SIG-M5 treated with dmso at 0.1 percent for 504 hours (cell line): Measurements from ENCODE around the gene KLF7.
A peak's percentile ranks its signal among the peaks of the same experiment; 100 is the strongest.

Experiments
- DNase-seq: peaks from one replicate; lab custom pipeline; 2025; ENCODE audit not compliant: unreplicated experiment; lab: John Stamatoyannopoulos, UW

Gene KLF7

GRCh38 chr2:207071820-207072219 is 93.9 kb downstream of the KLF7 start:
- DNase-seq, result no peak

- no peak for DNase-seq
These were observed 98.3 kb downstream of the KLF7 start for GRCh38 chr2:207067473-207067872.

- DNase-seq, result no peak
These were observed 98.8 kb downstream of the KLF7 start for GRCh38 chr2:207066791-207067460.

GRCh38 chr2:207066166-207066565 is 99.6 kb downstream of the KLF7 start:
- DNase-seq, result no peak

GRCh38 chr2:207064128-207064690 is 101.5 kb downstream of the KLF7 start:
- no peak for DNase-seq

GRCh38 chr2:207061181-207061580 is 104.6 kb downstream of the KLF7 start:
- DNase-seq, result no peak

GRCh38 chr2:207055257-207055656 is 110.5 kb downstream of the KLF7 start:
- no peak for DNase-seq

- no peak for DNase-seq
These were observed 111.2 kb downstream of the KLF7 start for GRCh38 chr2:207054521-207054920.

GRCh38 chr2:207051385-207051965 is 114.3 kb downstream of the KLF7 start:
- no peak for DNase-seq

- no peak for DNase-seq
These were observed 116.6 kb downstream of the KLF7 start for GRCh38 chr2:207049122-207049521.

GRCh38 chr2:207048416-207048815 is 117.3 kb downstream of the KLF7 start:
- DNase-seq, result no peak

GRCh38 chr2:207046724-207047123 is 119.0 kb downstream of the KLF7 start:
- DNase-seq, result peak; percentile 74

GRCh38 chr2:207045531-207045930 is 120.2 kb downstream of the KLF7 start:
- no peak for DNase-seq

GRCh38 chr2:207044379-207045362 is 121.1 kb downstream of the KLF7 start:
- no peak for DNase-seq

- no peak for DNase-seq
These were observed 122.9 kb downstream of the KLF7 start for GRCh38 chr2:207042841-207043240.

GRCh38 chr2:207041786-207042554 is 123.8 kb downstream of the KLF7 start:
- no peak for DNase-seq

GRCh38 chr2:207041279-207041678 is 124.5 kb downstream of the KLF7 start:
- DNase-seq, result no peak

GRCh38 chr2:207040696-207041095 is 125.1 kb downstream of the KLF7 start:
- DNase-seq, result no peak

GRCh38 chr2:207039225-207039624 is 126.5 kb downstream of the KLF7 start:
- no peak for DNase-seq

GRCh38 chr2:207038299-207038698 is 127.4 kb downstream of the KLF7 start:
- no peak for DNase-seq

GRCh38 chr2:207037896-207038295 is 127.9 kb downstream of the KLF7 start:
- DNase-seq, result no peak
